ENCODE results near the gene PMEPA1.

DNA sequence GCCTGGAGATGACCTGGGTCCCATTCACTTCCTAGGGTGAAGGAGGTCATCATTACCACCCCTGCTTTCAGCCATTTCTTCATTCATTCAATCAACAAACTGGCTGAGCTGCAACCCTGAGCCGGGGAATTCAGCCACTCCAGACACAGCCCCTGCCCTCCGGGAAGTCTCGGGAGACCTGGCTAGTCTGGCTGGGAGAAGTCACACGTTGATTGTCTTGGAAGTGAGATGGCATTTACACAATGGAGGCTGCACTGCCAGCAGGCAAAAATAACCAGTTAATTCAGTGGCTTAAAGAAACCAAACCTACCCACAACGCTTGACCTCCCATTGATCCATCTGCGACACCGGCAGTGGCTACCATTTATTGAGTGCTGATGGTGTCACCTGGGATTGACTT lies 2.0 kb upstream of the PMEPA1 start:
- TF ChIP-seq, protein P1, sequence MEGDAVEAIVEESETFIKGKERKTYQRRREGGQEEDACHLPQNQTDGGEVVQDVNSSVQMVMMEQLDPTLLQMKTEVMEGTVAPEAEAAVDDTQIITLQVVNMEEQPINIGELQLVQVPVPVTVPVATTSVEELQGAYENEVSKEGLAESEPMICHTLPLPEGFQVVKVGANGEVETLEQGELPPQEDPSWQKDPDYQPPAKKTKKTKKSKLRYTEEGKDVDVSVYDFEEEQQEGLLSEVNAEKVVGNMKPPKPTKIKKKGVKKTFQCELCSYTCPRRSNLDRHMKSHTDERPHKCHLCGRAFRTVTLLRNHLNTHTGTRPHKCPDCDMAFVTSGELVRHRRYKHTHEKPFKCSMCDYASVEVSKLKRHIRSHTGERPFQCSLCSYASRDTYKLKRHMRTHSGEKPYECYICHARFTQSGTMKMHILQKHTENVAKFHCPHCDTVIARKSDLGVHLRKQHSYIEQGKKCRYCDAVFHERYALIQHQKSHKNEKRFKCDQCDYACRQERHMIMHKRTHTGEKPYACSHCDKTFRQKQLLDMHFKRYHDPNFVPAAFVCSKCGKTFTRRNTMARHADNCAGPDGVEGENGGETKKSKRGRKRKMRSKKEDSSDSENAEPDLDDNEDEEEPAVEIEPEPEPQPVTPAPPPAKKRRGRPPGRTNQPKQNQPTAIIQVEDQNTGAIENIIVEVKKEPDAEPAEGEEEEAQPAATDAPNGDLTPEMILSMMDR (conservative IDR thresholded peaks at IDR 0.05; ENCODE audit: low read length), result no peak
- no peak for TF ChIP-seq EZH2phosphoT487 (IDR thresholded peaks at IDR 0.05; ENCODE audit: borderline replicate concordance, low read depth, low read length)

Data from OCI-LY7 (cell line).